Uterus (tissue), 2 donors: ENCODE measurements around the gene EML3.

ENCODE experiments used
- CTCF ChIP-seq, 4 experiments: fragments of 200-600 bp in 2 of 4; fragments of 450-650 bp in 2 of 4; sonication (generic) in 2 of 4; IDR thresholded peaks; one replicate each; pipeline ENCODE4 v1.5.1; 2016 to 2019; ENCODE audit warnings: antibody characterized with exemption in 4 of 4, mild to moderate bottlenecking in 2 of 4, moderate library complexity in 1 of 4
- POLR2A ChIP-seq, 2 donors: fragments of 450-650 bp; IDR thresholded peaks; one replicate each; pipeline ENCODE4 v1.6.1; 2016; ENCODE audit warnings: antibody characterized with exemption in 2 of 2, mild to moderate bottlenecking in 1 of 2, moderate library complexity in 1 of 2

DNA sequence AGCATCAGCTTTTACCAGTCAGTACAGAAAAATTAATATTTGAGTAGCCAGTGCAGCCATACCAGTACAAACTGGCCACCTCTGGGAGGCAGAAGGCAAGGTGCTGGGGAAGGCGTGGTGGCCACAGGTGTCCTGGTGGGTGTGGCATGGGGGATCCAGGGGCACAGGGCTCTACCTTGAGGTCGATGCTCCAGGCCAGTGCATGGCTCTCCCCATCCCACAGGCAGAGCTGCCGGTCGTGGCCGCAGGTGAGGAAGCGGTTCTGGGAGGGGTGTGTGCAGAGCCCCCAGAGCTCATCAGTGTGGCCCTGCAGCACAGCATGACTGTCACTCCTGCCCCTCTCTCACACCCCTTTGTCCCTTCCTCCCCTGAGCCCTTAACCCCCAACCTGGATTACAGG lies 7.1 kb downstream of the EML3 start:
- TF ChIP-seq CTCF (IDR thresholded peaks at IDR 0.05), result no peak
- TF ChIP-seq POLR2A (IDR thresholded peaks at IDR 0.05), result no peak
